K562 (cell line): ENCODE data around the gene ZNF691. TPM values are rescaled to one million over a fixed set of nuclear protein-coding genes. Genes with fewer than 3 reads are reported as not detected.

Experiments used
- ATAC-seq: fragments of 200-7000 bp; cut with Tn5 transposase; 3 replicates; pipeline ENCODE4 v1.9.1; 2020; ENCODE audit warnings: moderate library complexity
- BruUV-seq: library from RNA; stranded (reverse); fragments of 400-500 nt; replicated peaks from 2 replicates; lab custom pipeline; 2021; lab: Mats Ljungman, UMichigan
- CTCF ChIA-PET: fragments of 300-600 bp; formaldehyde crosslinking; extraction: SDS; loops from one replicate; lab custom pipeline; 2021; ENCODE audit warnings: low intra/inter-chr PET ratio; lab: Yijun Ruan, JAX
- POLR2A ChIA-PET: fragments of 300-600, 350-650 bp; sonication (Branson Sonifier 250); formaldehyde crosslinking; extraction: SDS; loops from one replicate; lab custom pipeline; 2021; ENCODE audit warnings: antibody characterized with exemption, inconsistent platforms; lab: Yijun Ruan, JAX
- DNase-seq, 4 experiments: peaks; one replicate each; pipeline versions ENCODE4 v3.0.0 to v3.0.0-alpha.2; 2011 to 2018; ENCODE audit warnings: low spot score in 3 of 4, mixed read lengths in 3 of 4; ENCODE audit errors: extremely low read depth in 1 of 4
- FAIRE-seq: peaks from 2 replicates; lab custom pipeline; 2011; peaks lifted over from hg19 to GRCh38; lab: Jason Lieb, UNC
- H2AFZ ChIP-seq: 2 replicates; pipeline ENCODE4 v1.6.0; 2011; ENCODE audit warnings: low read depth, low read length, control low read depth, inconsistent platforms
- H3K27ac ChIP-seq: fragments of 200-600 bp; 3 replicates; pipeline ENCODE4 v1.8.0; 2011; ENCODE audit warnings: low read depth, mild to moderate bottlenecking, control low read depth, inconsistent platforms, low read length, moderate library complexity, mixed read lengths; ENCODE audit errors: extremely low read depth
- H3K27me3 ChIP-seq, 2 experiments: fragments of 300-600 bp in 1 of 2; 2 replicates in 1 of 2; 3 replicates in 1 of 2; pipeline versions ENCODE4 v1.6.0 to v1.8.0; 2011; ENCODE audit warnings: inconsistent platforms in 2 of 2, low read length in 2 of 2, mild to moderate bottlenecking in 1 of 2, mixed read lengths in 1 of 2, moderate library complexity in 1 of 2; ENCODE audit not compliant: control insufficient read depth in 2 of 2, insufficient read depth in 2 of 2
- H3K36me3 ChIP-seq: fragments of 300-600 bp; 3 replicates; pipeline ENCODE4 v1.8.0; 2011; ENCODE audit warnings: mild to moderate bottlenecking, low read length, inconsistent platforms; ENCODE audit not compliant: control insufficient read depth, insufficient read depth
- H3K4me1 ChIP-seq, 2 experiments: fragments of 200-600 bp in 1 of 2; replicated peaks in 1 of 2; 2 replicates in 1 of 2; 3 replicates in 1 of 2; pipeline versions ENCODE4 v1.5.1 to v1.8.0; 2011; ENCODE audit warnings: inconsistent platforms in 2 of 2, low read length in 2 of 2, mild to moderate bottlenecking in 1 of 2, mixed read lengths in 1 of 2, moderate library complexity in 1 of 2; ENCODE audit not compliant: control insufficient read depth in 2 of 2, insufficient read depth in 2 of 2
- H3K4me2 ChIP-seq: 2 replicates; pipeline ENCODE4 v1.6.1; 2011; ENCODE audit warnings: low read length, control low read depth, inconsistent platforms, mixed read lengths; ENCODE audit not compliant: insufficient read depth
- H3K4me3 ChIP-seq: fragments of 200-600 bp; sonication (generic), shearing (Covaris generic); 2 replicates; pipeline ENCODE4 v1.5.1; 2016; ENCODE audit warnings: control low read depth, inconsistent platforms
- H3K79me2 ChIP-seq: fragments of 200-600 bp; 3 replicates; pipeline ENCODE4 v1.8.0; 2011; ENCODE audit warnings: low read length, inconsistent platforms; ENCODE audit not compliant: control insufficient read depth, insufficient read depth
- H3K9ac ChIP-seq, 2 experiments: 2 replicates each; pipeline versions ENCODE4 v1.6.0 to v1.6.1; 2011; ENCODE audit warnings: low read depth in 2 of 2, low read length in 2 of 2, control low read depth in 1 of 2, inconsistent platforms in 1 of 2, mild to moderate bottlenecking in 1 of 2, mixed read lengths in 1 of 2; ENCODE audit not compliant: insufficient read depth in 1 of 2
- H3K9me1 ChIP-seq: one replicate; pipeline ENCODE4 v1.6.0; 2011; ENCODE audit warnings: inconsistent platforms, mild to moderate bottlenecking, low read length, moderate library complexity; ENCODE audit not compliant: control insufficient read depth, insufficient read depth
- H3K9me3 ChIP-seq: replicated peaks from 2 replicates; pipeline ENCODE4 v1.5.1; 2011; ENCODE audit warnings: low read depth, low read length, inconsistent platforms; ENCODE audit not compliant: control insufficient read depth, insufficient read depth
- H4K20me1 ChIP-seq: replicated peaks from 2 replicates; pipeline ENCODE4 v1.6.1; 2011; ENCODE audit warnings: low read length, inconsistent platforms, mixed read lengths; ENCODE audit not compliant: control insufficient read depth, insufficient read depth
- CREM ChIP-seq: IDR thresholded peaks from 2 replicates; pipeline ENCODE4 v1.6.1; 2014; ENCODE audit warnings: antibody characterized with exemption, low read depth
- E2F6 ChIP-seq, 2 experiments: IDR thresholded peaks; 2 replicates each; pipeline ENCODE4 v1.6.1; 2011; ENCODE audit warnings: borderline replicate concordance in 1 of 2, control low read depth in 1 of 2, low read depth in 1 of 2, low read length in 1 of 2, mild to moderate bottlenecking in 1 of 2, mixed read lengths in 1 of 2, moderate library complexity in 1 of 2; ENCODE audit not compliant: insufficient read depth in 1 of 2, insufficient read length in 1 of 2, poor library complexity in 1 of 2, severe bottlenecking in 1 of 2; ENCODE audit errors: extremely low read depth in 1 of 2
- ETS1 ChIP-seq: conservative IDR thresholded peaks from 2 replicates; pipeline ENCODE4 v1.6.1; 2011; ENCODE audit warnings: low read depth, mild to moderate bottlenecking, low read length; ENCODE audit not compliant: control insufficient read depth
- MCM2 ChIP-seq: fragments of 450-650 bp; IDR thresholded peaks from 2 replicates; pipeline ENCODE4 v1.6.1; 2017; ENCODE audit warnings: low read depth, mild to moderate bottlenecking
- NR3C1 ChIP-seq: sonication (generic); formaldehyde crosslinking; IDR thresholded peaks from 2 replicates; pipeline ENCODE4 v1.8.1; 2022; ENCODE audit warnings: missing genetic modification reagents
- POU5F1 ChIP-seq: fragments of 150-350 bp; IDR thresholded peaks from 2 replicates; pipeline ENCODE4 v1.6.1; 2014; ENCODE audit warnings: borderline replicate concordance, low read length, low read depth, mild to moderate bottlenecking; ENCODE audit not compliant: partially characterized antibody
- RAD21 ChIP-seq, 2 experiments: fragments of 250-450 bp in 1 of 2; fragments of 450-650 bp in 1 of 2; sonication (Bioruptor Pico) in 1 of 2; formaldehyde crosslinking in 1 of 2; IDR thresholded peaks in 1 of 2; conservative IDR thresholded peaks in 1 of 2; 2 replicates each; pipeline versions ENCODE4 v1.4.0 to v1.8.0; 2020 to 2022; ENCODE audit warnings: mild to moderate bottlenecking in 2 of 2, moderate library complexity in 1 of 2
- SMC3 ChIP-seq: conservative IDR thresholded peaks from 2 replicates; pipeline ENCODE4 v1.6.1; 2011; ENCODE audit warnings: low read depth, low read length, improper control_type of control experiment; ENCODE audit not compliant: insufficient read depth
- TCF7 ChIP-seq: sonication (generic); IDR thresholded peaks from 2 replicates; pipeline ENCODE4 v1.6.1; 2016; ENCODE audit warnings: antibody characterized with exemption, borderline replicate concordance
- U2AF2 ChIP-seq: fragments of 200-400 bp; formaldehyde crosslinking; optimal IDR thresholded peaks from 2 replicates; pipeline ENCODE3; 2017; ENCODE audit warnings: low read depth, mild to moderate bottlenecking, low read length
- XRCC5 ChIP-seq: fragments of 200-400 bp; formaldehyde crosslinking; IDR thresholded peaks from 2 replicates; pipeline ENCODE4 v1.6.1; 2017; ENCODE audit warnings: low read depth, mild to moderate bottlenecking, low read length
- ZEB2 ChIP-seq: fragments of 450-650 bp; IDR thresholded peaks from 2 replicates; pipeline ENCODE4 v1.6.1; 2016
- ZFPM2 ChIP-seq: fragments of 250-450 bp; sonication (Bioruptor Pico); IDR thresholded peaks from 2 replicates; pipeline ENCODE4 v1.5.1; 2022; ENCODE audit warnings: mild to moderate bottlenecking
- ZKSCAN1 ChIP-seq: fragments of 150-350 bp; IDR thresholded peaks from 2 replicates; pipeline ENCODE4 v1.6.1; 2016; ENCODE audit warnings: low read depth, low read length
- ZNF184 ChIP-seq: sonication (generic); formaldehyde crosslinking; IDR thresholded peaks from 2 replicates; pipeline ENCODE4 v1.5.0; 2020; ENCODE audit warnings: missing genetic modification reagents
- WGBS: fragments of 100-300 bp; shearing (Covaris generic); methylation state at CpG from one replicate; pipeline ENCODE4 v1.1.6; 2016; ENCODE audit warnings: low coverage, mixed read lengths; ENCODE audit not compliant: insufficient coverage; ENCODE audit errors: missing lambda C conversion rate; 5-methylcytosine and 5-hydroxymethylcytosine counted together
- in situ Hi-C: fragments of 300-500 bp; cut with MboI; formaldehyde crosslinking; loops from 4 replicates; pipeline ENCODE4 v1.15.0; 2018; ENCODE audit warnings: inconsistent platforms, mixed read lengths
- intact Hi-C: fragments of 100-400 bp; cut with micrococcal nuclease; formaldehyde crosslinking; loops from 2 replicates; pipeline ENCODE4 v1.14.2; 2022
- polyA plus RNA-seq, 8 experiments: library from polyadenylated mRNA; depleted of rRNA in 4 of 8; stranded (reverse) in 5 of 8; unstranded in 3 of 8; fragments of >200 nt; fragmentation: Nextera tagmentation in 2 of 8; fragmentation: Illumina TruSeq in 1 of 8; extraction: Ambion mirVana in 2 of 8; extraction: Trizol in 1 of 8; gene quantifications; 2 replicates each; pipeline versions ENCODE4 v1.2.1 to v1.2.3, GENCODE V29; 2011 to 2014; ENCODE audit warnings: inconsistent platforms in 1 of 8, missing spikeins in 1 of 8
- total RNA-seq, 7 experiments: library from RNA; depleted of rRNA in 6 of 7; stranded (reverse); fragments of >200 nt in 6 of 7; fragmentation: Illumina TruSeq in 2 of 7; extraction: Trizol in 2 of 7; gene quantifications; 2 replicates each; pipeline versions ENCODE4 v1.2.1 to v1.2.3, GENCODE V29; 2011 to 2021; ENCODE audit warnings: low replicate concordance in 1 of 7

Gene ZNF691
- total and polyA plus RNA-seq, 9 of the 15 experiments (the other 6 are each of a cell fraction or from before 2014, with no cell fraction given), result 10.7 to 30.4 (median 14.8) TPM

DNA sequence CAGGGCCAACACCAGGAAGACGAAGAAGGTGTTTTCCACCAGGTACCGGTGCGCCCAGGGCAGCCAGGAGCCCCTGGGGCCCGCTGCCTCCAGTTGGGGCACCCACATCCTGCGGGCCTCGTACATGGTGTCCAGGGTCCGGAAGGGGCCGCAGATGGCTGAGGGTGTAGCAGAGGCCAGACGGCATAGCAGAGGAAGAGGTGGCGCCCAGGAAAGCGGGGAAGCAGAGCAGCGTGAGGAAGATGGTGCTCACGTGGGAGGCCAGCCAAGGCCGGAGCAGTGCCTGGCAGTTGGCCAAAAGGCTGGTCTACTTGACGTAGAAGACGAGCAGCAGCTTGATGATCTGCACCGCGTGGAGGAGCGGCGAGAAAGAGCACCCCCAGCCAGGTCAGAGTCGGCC is 40.4 kb downstream of the ZNF691 start (continued):
- TF ChIP-seq E2F6 (IDR thresholded peaks at IDR 0.05; ENCODE audit: borderline replicate concordance in 1 of 2, extremely low read depth in 1 of 2, insufficient read depth in 1 of 2, insufficient read length in 1 of 2, low read depth in 1 of 2, low read length in 1 of 2, poor library complexity in 1 of 2, severe bottlenecking in 1 of 2) (peak; percentile 48 to 68), ZFPM2 (CRISPR knock-in tag) (no peak), ZEB2 (no peak), SMC3 (no peak), NR3C1 (CRISPR knock-in tag) (no peak), TCF7 (no peak)

GRCh38 chr1:42887366-42887765 is 41.0 kb downstream of the ZNF691 start:
- no peak overlapping the region for H3K27ac ChIP-seq
- in situ Hi-C loops (no loop called here), intact Hi-C loops (no loop called here)
- DNase-seq (no peak), FAIRE-seq (no peak), ATAC-seq (peak; percentile 18; the same call in 2 of the 3 replicates)
- no peaks in the 10 kb centered on the region for H4K20me1 ChIP-seq
- H3K4me1 ChIP-seq, result peaks cover 0 to 24% of the 10 kb centered on the region in 2 experiments; a peak in 3 of 5 replicates
- CTCF ChIA-PET, result no interaction called here
- no peaks in the 10 kb centered on the region for H3K79me2 ChIP-seq
- H3K9me1 ChIP-seq, result no peaks in the 10 kb centered on the region
- H2AFZ ChIP-seq, result peak overlapping the region; percentile 55
- no peak overlapping the region for H3K4me3 ChIP-seq
- H3K9ac ChIP-seq, result no peak overlapping the region
- POLR2A ChIA-PET, result no interaction called here
- WGBS, result 73% methylated on average over 17 of the region's 20 CpGs
- peaks cover 0 to 6% of the 10 kb centered on the region in 2 experiments; a peak in 1 of 5 replicates for H3K27me3 ChIP-seq
- no TSS peak for BruUV-seq
- no peaks in the 10 kb centered on the region for H3K9me3 ChIP-seq
- H3K36me3 ChIP-seq, result no peaks in the 10 kb centered on the region
- no peak for TF ChIP-seq ETS1
- TF ChIP-seq ZNF184 (CRISPR knock-in tag), result no peak
- TF ChIP-seq POU5F1, result no peak
- no peak for TF ChIP-seq MCM2
- TF ChIP-seq E2F6 (IDR thresholded peaks at IDR 0.05; ENCODE audit: borderline replicate concordance in 1 of 2, extremely low read depth in 1 of 2, insufficient read depth in 1 of 2, insufficient read length in 1 of 2, low read depth in 1 of 2, low read length in 1 of 2, poor library complexity in 1 of 2, severe bottlenecking in 1 of 2), result no peak
- TF ChIP-seq CREM, result no peak
- no peak for TF ChIP-seq XRCC5
- no peak for TF ChIP-seq ZKSCAN1
- no peak for TF ChIP-seq RAD21 (CRISPR knock-in tag; conservative IDR thresholded peaks at IDR 0.05 in 1 of 2, IDR thresholded peaks at IDR 0.05 in 1 of 2)
- TF ChIP-seq U2AF2, result no peak
- H3K4me2 ChIP-seq, result no peak overlapping the region
